ENCODE results near the gene VSIG8.

Gene VSIG8

GRCh38 chr1:159828581-159829272 is 33.7 kb downstream of the VSIG8 start:
- no peak for DNase-seq

DNA sequence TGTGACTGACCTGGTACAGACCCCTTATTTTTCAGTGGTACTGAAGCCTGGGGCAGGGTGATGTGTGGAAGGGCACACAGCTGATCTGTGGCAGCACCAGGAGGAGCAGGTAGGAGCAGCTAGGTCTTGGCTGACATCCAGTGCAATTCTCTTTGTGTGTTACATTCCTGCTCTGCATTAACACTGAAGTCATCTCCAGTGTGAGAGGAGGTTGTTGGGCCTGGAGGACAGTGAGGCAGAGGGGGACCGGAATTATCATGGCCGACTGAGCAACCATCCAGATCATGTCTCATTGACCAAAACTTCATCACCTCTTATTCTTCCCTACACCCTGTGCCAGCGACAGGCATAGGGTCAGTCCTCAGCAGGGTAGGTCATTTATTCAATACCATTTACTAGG is 34.3 kb downstream of the VSIG8 start:
- no peak for DNase-seq

- no peak for DNase-seq
These were observed 34.9 kb downstream of the VSIG8 start for GRCh38 chr1:159827549-159827948.

DNA sequence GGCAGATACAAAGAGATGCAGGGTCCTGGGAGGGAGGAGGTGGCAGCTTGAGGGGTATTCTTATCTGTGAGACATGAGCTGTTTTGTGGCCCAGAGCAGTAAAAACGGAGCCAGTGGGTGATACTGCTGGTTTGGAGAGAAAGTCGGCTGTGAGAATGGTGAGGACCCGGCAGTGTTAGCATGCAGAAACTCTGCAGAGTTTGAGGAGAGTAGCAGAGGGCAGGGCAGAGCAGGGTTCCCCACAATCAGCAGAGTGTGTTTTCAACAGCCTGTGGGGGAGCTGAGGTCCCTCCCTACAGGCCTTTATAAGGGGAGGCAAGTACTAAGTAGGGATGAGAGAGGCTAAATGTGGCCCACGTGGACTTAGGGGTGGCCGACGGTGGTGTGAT is 35.4 kb downstream of the VSIG8 start:
- no peak for DNase-seq

- no peak for DNase-seq
These were observed 35.9 kb downstream of the VSIG8 start, which contains the start of gene SLAMF8 for GRCh38 chr1:159826441-159827101. SLAMF8 (plus strand) TSS chr1:159826873; CDS start chr1:159826899, 26 bp downstream.

- no peak for DNase-seq
These were observed 36.9 kb downstream of the VSIG8 start for GRCh38 chr1:159825564-159825963.

- peak; percentile 94 for DNase-seq
These were observed 39.1 kb downstream of the VSIG8 start for GRCh38 chr1:159823406-159823805.

GRCh38 chr1:159821171-159821867 is 41.1 kb downstream of the VSIG8 start:
- DNase-seq: peak; percentile 43

GRCh38 chr1:159817276-159818041 is 45.0 kb downstream of the VSIG8 start:
- peak; percentile 89 for DNase-seq

GRCh38 chr1:159815926-159816325 is 46.5 kb downstream of the VSIG8 start:
- DNase-seq: no peak

- no peak for DNase-seq
These were observed 57.5 kb downstream of the VSIG8 start for GRCh38 chr1:159804924-159805323.
